Retinal pigment epithelial cell (primary cell): ENCODE results near the gene RFX2.

Source experiments
- DNase-seq: peaks from one replicate; pipeline ENCODE4 v3.0.0-alpha.2; 2010; ENCODE audit warnings: low read depth
- H3K4me3 ChIP-seq: 2 replicates; pipeline ENCODE4 v1.5.1; 2011; ENCODE audit warnings: mild to moderate bottlenecking, low read length, control low read depth, moderate library complexity
- CTCF ChIP-seq: conservative IDR thresholded peaks from 2 replicates; pipeline ENCODE4 v1.5.1; 2011; ENCODE audit warnings: low read depth, low read length, control low read depth, inconsistent platforms

RFX2 gene

DNA sequence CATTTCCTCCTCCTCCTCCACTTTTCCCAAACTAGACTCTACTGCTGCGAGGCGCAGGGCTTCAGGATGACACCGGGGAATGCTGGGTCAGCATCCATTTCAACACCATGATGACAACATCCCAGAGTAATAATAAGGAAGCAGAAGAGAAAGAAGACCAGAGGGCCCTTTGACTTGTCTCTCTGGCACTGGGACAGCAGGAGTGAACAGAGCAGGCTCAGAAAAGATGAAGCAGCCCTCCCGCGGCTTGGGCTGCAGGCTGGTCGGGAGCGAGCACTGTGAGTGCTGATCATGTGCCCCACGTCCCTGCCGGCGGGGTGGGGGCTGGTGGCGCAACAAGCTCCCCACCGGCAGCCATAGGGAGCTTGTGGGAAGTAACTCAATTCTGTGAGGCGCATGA, 162.9 kb downstream of the RFX2 start:
- DNase-seq: no peak
- no peak overlapping the region for H3K4me3 ChIP-seq
- no peak for TF ChIP-seq CTCF

DNA sequence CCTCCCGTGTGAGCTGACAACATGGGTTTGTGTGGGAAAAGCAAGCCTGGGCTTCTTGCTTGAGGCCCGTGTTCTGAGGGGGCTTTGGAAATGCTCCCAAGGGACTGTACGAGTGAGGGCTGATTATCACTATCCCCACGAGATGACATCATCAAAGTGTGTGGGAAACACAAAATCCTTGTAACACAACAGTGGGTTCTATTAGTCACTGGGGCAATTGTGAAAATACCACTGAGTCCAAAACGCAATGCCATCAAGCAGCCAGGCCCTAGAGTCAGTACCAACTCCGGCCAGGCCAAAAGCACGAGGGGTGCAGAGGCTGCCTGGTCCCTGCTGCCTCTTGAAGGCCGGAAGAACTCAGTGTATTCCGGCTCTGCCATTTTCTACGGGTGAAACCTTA, 166.7 kb downstream of the RFX2 start:
- no peak for DNase-seq
- no peak for TF ChIP-seq CTCF

More for the DNA sequence above, 166.7 kb downstream of the RFX2 start:
- no peak overlapping the region for H3K4me3 ChIP-seq
